H9 (cell line): Measurements from ENCODE around the gene ZC3HAV1. TPM values are rescaled to one million over a fixed set of nuclear protein-coding genes. Genes with fewer than 3 reads are reported as not detected.
"Not testable (repeated sequence)": the region's sequence is repeated elsewhere in the genome, so short reads cannot be mapped to it uniquely, and the experiment has no call there.

Experiments used
- DNase-seq: peaks from one replicate; pipeline ENCODE4 v3.0.0-alpha.2; 2017
- H2AFZ ChIP-seq: one replicate; pipeline ENCODE4 v1.6.1; 2013; ENCODE audit warnings: mild to moderate bottlenecking, low read length, control low read depth, moderate library complexity
- H2AK5ac ChIP-seq: 2 replicates; pipeline ENCODE4 v1.6.1; 2013; ENCODE audit warnings: low read length, control low read depth, mixed read lengths; ENCODE audit not compliant: insufficient read length
- H2BK120ac ChIP-seq: one replicate; pipeline ENCODE4 v1.6.1; 2013; ENCODE audit warnings: low read depth, mild to moderate bottlenecking, low read length, control low read depth, inconsistent platforms; ENCODE audit not compliant: poor library complexity, severe bottlenecking
- H2BK12ac ChIP-seq: 2 replicates; pipeline ENCODE4 v1.6.1; 2013; ENCODE audit warnings: low read length, control low read depth, mixed read lengths, low read depth; ENCODE audit not compliant: insufficient read length
- H2BK15ac ChIP-seq: 2 replicates; pipeline ENCODE4 v1.6.1; 2013; ENCODE audit warnings: low read depth, low read length, control low read depth
- H2BK20ac ChIP-seq: one replicate; pipeline ENCODE4 v1.6.1; 2013; ENCODE audit warnings: low read depth, mild to moderate bottlenecking, low read length, control low read depth, inconsistent platforms; ENCODE audit not compliant: poor library complexity, severe bottlenecking
- H2BK5ac ChIP-seq: 2 replicates; pipeline ENCODE4 v1.6.1; 2013; ENCODE audit warnings: low read length, control low read depth, mixed read lengths; ENCODE audit not compliant: insufficient read length
- H3K14ac ChIP-seq: 2 replicates; pipeline ENCODE4 v1.6.1; 2013; ENCODE audit warnings: low read length, control low read depth; ENCODE audit not compliant: insufficient read depth
- H3K18ac ChIP-seq: 2 replicates; pipeline ENCODE4 v1.6.1; 2013; ENCODE audit warnings: low read depth, mild to moderate bottlenecking, mixed read lengths, low read length, control low read depth; ENCODE audit not compliant: insufficient read length
- H3K23ac ChIP-seq: 2 replicates; pipeline ENCODE4 v1.6.1; 2013; ENCODE audit warnings: low read length, control low read depth, mixed read lengths, low read depth; ENCODE audit not compliant: insufficient read length
- H3K23me2 ChIP-seq: 2 replicates; pipeline ENCODE4 v1.6.1; 2013; ENCODE audit warnings: low read depth, mild to moderate bottlenecking, mixed read lengths, low read length, control low read depth; ENCODE audit not compliant: insufficient read length, poor library complexity, severe bottlenecking
- H3K27ac ChIP-seq: 2 replicates; pipeline ENCODE4 v1.5.1; 2013; ENCODE audit warnings: low read length, control low read depth, mixed read lengths, low read depth; ENCODE audit not compliant: insufficient read length
- H3K27me3 ChIP-seq: 2 replicates; pipeline ENCODE4 v1.6.1; 2013; ENCODE audit warnings: low read length, control low read depth, inconsistent platforms; ENCODE audit not compliant: insufficient read depth
- H3K4ac ChIP-seq: 2 replicates; pipeline ENCODE4 v1.6.1; 2013; ENCODE audit warnings: low read depth, mild to moderate bottlenecking, control low read depth, inconsistent platforms, low read length, moderate library complexity
- H3K4me1 ChIP-seq: 2 replicates; pipeline ENCODE4 v1.6.1; 2013; ENCODE audit warnings: low read length, control low read depth, inconsistent platforms; ENCODE audit not compliant: insufficient read depth
- H3K4me2 ChIP-seq: 2 replicates; pipeline ENCODE4 v1.6.1; 2013; ENCODE audit warnings: low read length, control low read depth, mixed read lengths; ENCODE audit not compliant: insufficient read length, insufficient read depth
- H3K56ac ChIP-seq: 2 replicates; pipeline ENCODE4 v1.6.1; 2013; ENCODE audit warnings: low read depth, mild to moderate bottlenecking, mixed read lengths, low read length, control low read depth; ENCODE audit not compliant: insufficient read length
- H3K79me1 ChIP-seq: 2 replicates; pipeline ENCODE4 v1.6.1; 2013; ENCODE audit warnings: low read depth, mild to moderate bottlenecking, moderate library complexity, low read length, control low read depth, inconsistent platforms; ENCODE audit not compliant: insufficient read depth, poor library complexity, severe bottlenecking
- H3K79me2 ChIP-seq: 2 replicates; pipeline ENCODE4 v1.6.1; 2013; ENCODE audit warnings: low read length, control low read depth, inconsistent platforms; ENCODE audit not compliant: insufficient read depth
- H3K9ac ChIP-seq: 2 replicates; pipeline ENCODE4 v1.6.1; 2013; ENCODE audit warnings: low read length, control low read depth, mixed read lengths; ENCODE audit not compliant: insufficient read length; ENCODE audit errors: extremely low read depth
- H3K9me3 ChIP-seq: one replicate; pipeline ENCODE4 v1.6.1; 2013; ENCODE audit warnings: low read depth, low read length, inconsistent platforms; ENCODE audit not compliant: control insufficient read depth
- H3T11ph ChIP-seq: one replicate; pipeline ENCODE4 v1.6.1; 2013; ENCODE audit warnings: mild to moderate bottlenecking, low read length, control low read depth, inconsistent platforms
- H4K20me1 ChIP-seq: one replicate; pipeline ENCODE4 v1.6.1; 2013; ENCODE audit not compliant: control insufficient read depth, insufficient read length, insufficient read depth
- H4K5ac ChIP-seq: 2 replicates; pipeline ENCODE4 v1.6.1; 2013; ENCODE audit warnings: low read depth, mild to moderate bottlenecking, mixed read lengths, low read length, control low read depth; ENCODE audit not compliant: insufficient read length
- H4K8ac ChIP-seq: replicated peaks from 2 replicates; pipeline ENCODE4 v1.6.1; 2013; ENCODE audit warnings: low read length, control low read depth, mixed read lengths, low read depth; ENCODE audit not compliant: insufficient read length
- H4K91ac ChIP-seq: 2 replicates; pipeline ENCODE4 v1.6.1; 2013; ENCODE audit warnings: low read depth, mild to moderate bottlenecking, moderate library complexity, mixed read lengths, low read length, control low read depth; ENCODE audit not compliant: insufficient read length
- H3K27ac Mint-ChIP-seq, 3 experiments: 2 replicates in 2 of 3; 3 replicates in 1 of 3; pipeline ENCODE4 v1.8.0; 2020 to 2021; ENCODE audit warnings: mixed read lengths in 3 of 3, mild to moderate bottlenecking in 1 of 3, moderate library complexity in 1 of 3
- H3K27me3 Mint-ChIP-seq: 2 replicates; pipeline ENCODE4 v1.8.0; 2021; ENCODE audit warnings: low read depth, mild to moderate bottlenecking, moderate library complexity, mixed read lengths
- H3K36me3 Mint-ChIP-seq, 3 experiments: 2 replicates in 2 of 3; 3 replicates in 1 of 3; pipeline ENCODE4 v1.8.0; 2020 to 2021; ENCODE audit warnings: low read depth in 3 of 3, mixed read lengths in 3 of 3; ENCODE audit not compliant: insufficient read depth in 1 of 3
- H3K4me1 Mint-ChIP-seq, 2 experiments: 2 replicates each; pipeline ENCODE4 v1.8.0; 2020; ENCODE audit warnings: mixed read lengths in 2 of 2
- H3K4me3 Mint-ChIP-seq, 2 experiments: 2 replicates in 1 of 2; 3 replicates in 1 of 2; pipeline ENCODE4 v1.8.0; 2020 to 2021; ENCODE audit warnings: mild to moderate bottlenecking in 2 of 2, mixed read lengths in 2 of 2, moderate library complexity in 1 of 2
- H3K9me3 Mint-ChIP-seq, 2 experiments: 2 replicates in 1 of 2; 3 replicates in 1 of 2; pipeline ENCODE4 v1.8.0; 2020; ENCODE audit warnings: mild to moderate bottlenecking in 2 of 2, mixed read lengths in 2 of 2, moderate library complexity in 1 of 2
- CTCF ChIP-seq: fragments of 200-600 bp; sonication (generic); conservative IDR thresholded peaks from 3 replicates; pipeline ENCODE4 v1.8.0; 2021; ENCODE audit warnings: antibody characterized with exemption, mild to moderate bottlenecking
- WGBS: extraction: QIAGEN DNeasy Blood & Tissue Kit; methylation state at CpG from one replicate; pipeline ENCODE4 v1.1.7; 2013; ENCODE audit warnings: missing lambda C conversion rate, low lambda C conversion rate, mixed read lengths; ENCODE audit not compliant: insufficient read length; ENCODE audit errors: extremely low coverage; 5-methylcytosine and 5-hydroxymethylcytosine counted together
- total RNA-seq: library from RNA; stranded (reverse); gene quantifications from 2 replicates; pipeline ENCODE4 v1.2.1, GENCODE V29; 2021

ZC3HAV1 gene
- total RNA-seq, 1 experiment from 2014 or later: 32.8 TPM

GRCh38 chr7:139026551-139026950 lies 83.0 kb downstream of the ZC3HAV1 start:
- Histone ChIP-seq H3K56ac (no peak overlapping the region), H4K91ac (no peak overlapping the region), H3K14ac (no peak overlapping the region), H3K79me2 (no peaks in the 10 kb centered on the region), H2BK120ac (no peak overlapping the region), H3K23me2 (no peaks in the 10 kb centered on the region), H4K8ac (no peak overlapping the region), H4K20me1 (no peaks in the 10 kb centered on the region), H2BK12ac (no peak overlapping the region), H2BK15ac (no peak overlapping the region), H3K9me3 (no peaks in the 10 kb centered on the region), H3K27ac (no peak overlapping the region), H3T11ph (no peak overlapping the region), H3K4me2 (no peak overlapping the region), H2AFZ (no peak overlapping the region), H3K4me1 (no peaks in the 10 kb centered on the region), H3K79me1 (no peaks in the 10 kb centered on the region), H3K9ac (no peak overlapping the region), H2BK5ac (no peak overlapping the region), H2AK5ac (no peak overlapping the region), H4K5ac (no peak overlapping the region), H2BK20ac (no peak overlapping the region), H3K23ac (no peak overlapping the region), H3K4ac (no peak overlapping the region), H3K18ac (no peak overlapping the region), H3K27me3 (no peaks in the 10 kb centered on the region)
- Mint-ChIP-seq H3K4me1 (peaks cover 0 to 3% of the 10 kb centered on the region in 2 experiments; a peak in 2 of 4 replicates), H3K9me3 (no peaks in the 10 kb centered on the region), H3K4me3 (no peak overlapping the region), H3K36me3 (no peaks in the 10 kb centered on the region; a peak in 1 of 7 replicates), H3K27me3 (no peaks in the 10 kb centered on the region), H3K27ac (no peak overlapping the region)
- no peak for TF ChIP-seq CTCF
- DNase-seq: no peak
- no CpG with 5 or more reads among the region's 6 CpGs for WGBS

GRCh38 chr7:139025861-139026260 lies 83.7 kb downstream of the ZC3HAV1 start:
- H4K8ac ChIP-seq, H3K23ac ChIP-seq, H2AK5ac ChIP-seq, H3K18ac ChIP-seq, H4K91ac ChIP-seq, H4K5ac ChIP-seq, H3K23me2 ChIP-seq, H3K27ac ChIP-seq, H2BK12ac ChIP-seq, H2BK120ac ChIP-seq, H3T11ph ChIP-seq, H3K79me1 ChIP-seq, H3K27me3 Mint-ChIP-seq, H4K20me1 ChIP-seq, H3K4ac ChIP-seq, H3K9me3 ChIP-seq, H3K4me2 ChIP-seq, H2BK5ac ChIP-seq, H3K4me3 Mint-ChIP-seq, H3K4me1 Mint-ChIP-seq, H3K56ac ChIP-seq, H3K79me2 ChIP-seq, H2AFZ ChIP-seq, H3K14ac ChIP-seq, H3K9ac ChIP-seq, H3K4me1 ChIP-seq, H3K9me3 Mint-ChIP-seq, H3K27me3 ChIP-seq, H3K36me3 Mint-ChIP-seq, H3K27ac Mint-ChIP-seq, H2BK15ac ChIP-seq, H2BK20ac ChIP-seq, DNase-seq: not testable (repeated sequence)
- WGBS: no CpG with 5 or more reads among the region's 5 CpGs
